ENCODE results near the gene PIGS.
A peak's percentile ranks its signal among the peaks of the same experiment; 100 is the strongest.

PIGS gene

GRCh38 chr17:28550858-28551257 is 20.5 kb downstream of the PIGS start:
- DNase-seq (ENCODE audit: low spot score): no peak

GRCh38 chr17:28549236-28550132 is 21.8 kb downstream of the PIGS start:
- DNase-seq (ENCODE audit: low spot score): no peak

GRCh38 chr17:28548417-28549130 is 22.8 kb downstream of the PIGS start:
- DNase-seq (ENCODE audit: low spot score): no peak

GRCh38 chr17:28547623-28548416 is 23.5 kb downstream of the PIGS start:
- DNase-seq (ENCODE audit: low spot score): peak; percentile 72

GRCh38 chr17:28547096-28547622 is 24.2 kb downstream of the PIGS start:
- DNase-seq (ENCODE audit: low spot score): no peak

- DNase-seq (ENCODE audit: low spot score): peak; percentile 63
Observed at GRCh38 chr17:28545787-28546415, 25.4 kb downstream of the PIGS start.

GRCh38 chr17:28545141-28545503 is 26.2 kb downstream of the PIGS start:
- DNase-seq (ENCODE audit: low spot score): no peak

- no peak for DNase-seq (ENCODE audit: low spot score)
Observed at GRCh38 chr17:28544402-28545140, 26.8 kb downstream of the PIGS start.

- no peak for DNase-seq (ENCODE audit: low spot score)
Observed at GRCh38 chr17:28541439-28541838, 29.9 kb downstream of the PIGS start.

- no peak for DNase-seq (ENCODE audit: low spot score)
Observed at GRCh38 chr17:28540231-28540630, 31.1 kb downstream of the PIGS start.

GRCh38 chr17:28538296-28538895 is 32.9 kb downstream of the PIGS start:
- DNase-seq (ENCODE audit: low spot score): no peak

GRCh38 chr17:28537219-28537610 is 34.1 kb downstream of the PIGS start:
- DNase-seq (ENCODE audit: low spot score): no peak

GRCh38 chr17:28536532-28537218 is 34.6 kb downstream of the PIGS start:
- no peak for DNase-seq (ENCODE audit: low spot score)

- no peak for DNase-seq (ENCODE audit: low spot score)
Observed at GRCh38 chr17:28534740-28535375, 36.5 kb downstream of the PIGS start.

- no peak for DNase-seq (ENCODE audit: low spot score)
Observed at GRCh38 chr17:28533091-28533807, 38.1 kb downstream of the PIGS start.

- no peak for DNase-seq (ENCODE audit: low spot score)
Observed at GRCh38 chr17:28532050-28532960, 39.0 kb downstream of the PIGS start.

GRCh38 chr17:28530926-28531325 is 40.4 kb downstream of the PIGS start:
- no peak for DNase-seq (ENCODE audit: low spot score)
